HG02943 (cell line): ENCODE data around the gene ELMO1.

Experiments
- ATAC-seq: cut with Tn5 transposase; IDR thresholded peaks from one replicate; pipeline ENCODE4 v1.9.1; 2021; ENCODE audit warnings: mild to moderate bottlenecking, low read depth, moderate library complexity; ENCODE audit not compliant: unreplicated experiment

Gene ELMO1

GRCh38 chr7:37284285-37284684 lies 164.4 kb downstream of the ELMO1 start:
- ATAC-seq = no peak

GRCh38 chr7:37283716-37284115 lies 164.9 kb downstream of the ELMO1 start:
- no peak for ATAC-seq

- no peak for ATAC-seq
These were observed 165.7 kb downstream of the ELMO1 start for GRCh38 chr7:37282927-37283326.

- no peak for ATAC-seq
These were observed 166.6 kb downstream of the ELMO1 start for GRCh38 chr7:37282093-37282444.

GRCh38 chr7:37281368-37282092 lies 167.1 kb downstream of the ELMO1 start:
- ATAC-seq = no peak

GRCh38 chr7:37277513-37277912 lies 171.2 kb downstream of the ELMO1 start:
- ATAC-seq = no peak

- ATAC-seq = no peak
These were observed 173.5 kb downstream of the ELMO1 start for GRCh38 chr7:37275078-37275710.

GRCh38 chr7:37273891-37274290 lies 174.8 kb downstream of the ELMO1 start:
- no peak for ATAC-seq

GRCh38 chr7:37269711-37270508 lies 178.8 kb downstream of the ELMO1 start:
- ATAC-seq = no peak

GRCh38 chr7:37267251-37267650 lies 181.4 kb downstream of the ELMO1 start:
- ATAC-seq = no peak

GRCh38 chr7:37265876-37266275 lies 182.8 kb downstream of the ELMO1 start:
- no peak for ATAC-seq

GRCh38 chr7:37265006-37265405 lies 183.7 kb downstream of the ELMO1 start:
- ATAC-seq = no peak

- ATAC-seq = no peak
These were observed 186.5 kb downstream of the ELMO1 start for GRCh38 chr7:37262181-37262580.

- no peak for ATAC-seq
These were observed 189.3 kb downstream of the ELMO1 start for GRCh38 chr7:37259319-37259821.

GRCh38 chr7:37256631-37257030 lies 192.0 kb downstream of the ELMO1 start:
- ATAC-seq = no peak

GRCh38 chr7:37255327-37255944 lies 193.2 kb downstream of the ELMO1 start:
- ATAC-seq = no peak

GRCh38 chr7:37251222-37251621 lies 197.4 kb downstream of the ELMO1 start:
- no peak for ATAC-seq

- no peak for ATAC-seq
These were observed 199.4 kb downstream of the ELMO1 start for GRCh38 chr7:37249240-37249639.

- no peak for ATAC-seq
These were observed 200.2 kb downstream of the ELMO1 start for GRCh38 chr7:37248396-37248861.

GRCh38 chr7:37247861-37248260 lies 200.8 kb downstream of the ELMO1 start:
- no peak for ATAC-seq

GRCh38 chr7:37245590-37245989 lies 203.1 kb downstream of the ELMO1 start:
- ATAC-seq = no peak
